Measurements from ENCODE around the gene TRAPPC1.

DNA sequence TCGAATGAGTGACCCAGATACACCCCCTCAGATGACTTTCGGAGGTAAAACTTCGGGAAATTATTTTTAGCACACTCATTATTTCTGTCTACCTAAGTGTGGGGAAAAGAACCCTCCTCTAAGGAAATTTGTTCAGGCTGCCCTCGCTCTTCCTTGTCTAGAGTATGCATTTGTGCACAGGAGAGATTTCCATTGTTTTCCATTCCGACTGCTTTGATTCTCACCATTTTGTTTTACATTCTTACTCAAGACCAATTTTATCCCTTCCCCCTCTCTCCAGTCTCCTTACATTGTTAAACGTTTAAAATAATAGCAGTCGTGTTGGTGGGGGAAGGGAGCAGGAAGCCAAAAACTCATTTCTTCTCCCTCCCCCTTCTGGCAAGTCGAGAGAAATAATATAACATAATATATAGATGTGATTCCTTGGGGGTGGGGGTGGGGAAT, 44.7 kb downstream of the TRAPPC1 start:
- TF ChIP-seq TAF1 (IDR thresholded peaks at IDR 0.05; ENCODE audit: borderline replicate concordance, insufficient read depth, low read length) (no peak), SIN3A (IDR thresholded peaks at IDR 0.05; ENCODE audit: borderline replicate concordance, insufficient read depth, low read length) (0 out of 2 replicates have a peak, but pooled peaks have one; percentile 12), POLR2AphosphoS5 (IDR thresholded peaks at IDR 0.05; ENCODE audit: low read depth, low read length) (peak; percentile 49; the same call in 1 of the 2 replicates), REST (IDR thresholded peaks at IDR 0.05; ENCODE audit: insufficient read depth in 1 of 2, low read depth in 2 of 2, low read length in 2 of 2) (0 out of 4 replicates have a peak, but pooled peaks of 1 of the 2 experiments have one; percentile 2)

Data from PFSK-1 (cell line).